Stimulated activated CD4-positive, alpha-beta T cell treated with anti-CD3 and anti-CD28 coated beads, Interleukin-12 subunit alpha, Interleukin-12 subunit beta, amount 100 ng/mL, for 48 hours (primary cell): ENCODE results near the gene MFSD11.
A peak's percentile ranks its signal among the peaks of the same experiment; 100 is the strongest.
"Not testable (repeated sequence)": the region's sequence is repeated elsewhere in the genome, so short reads cannot be mapped to it uniquely, and the experiment has no call there.

Experiments used
- DNase-seq, 3 donors: peaks; one replicate each; pipeline ENCODE4 v3.0.0-alpha.2; 2020; ENCODE audit warnings: low read depth in 2 of 3, low spot score in 1 of 3

Gene MFSD11

GRCh38 chr17:76726231-76726775 lies 11.6 kb upstream of the MFSD11 start, which contains the start of gene JMJD6:
TSS of gene JMJD6 (minus strand) at chr17:76726606. CDS start at chr17:76726475, 131 bp downstream.
- peak; percentile 90 to 94 (median 93) for DNase-seq

DNA sequence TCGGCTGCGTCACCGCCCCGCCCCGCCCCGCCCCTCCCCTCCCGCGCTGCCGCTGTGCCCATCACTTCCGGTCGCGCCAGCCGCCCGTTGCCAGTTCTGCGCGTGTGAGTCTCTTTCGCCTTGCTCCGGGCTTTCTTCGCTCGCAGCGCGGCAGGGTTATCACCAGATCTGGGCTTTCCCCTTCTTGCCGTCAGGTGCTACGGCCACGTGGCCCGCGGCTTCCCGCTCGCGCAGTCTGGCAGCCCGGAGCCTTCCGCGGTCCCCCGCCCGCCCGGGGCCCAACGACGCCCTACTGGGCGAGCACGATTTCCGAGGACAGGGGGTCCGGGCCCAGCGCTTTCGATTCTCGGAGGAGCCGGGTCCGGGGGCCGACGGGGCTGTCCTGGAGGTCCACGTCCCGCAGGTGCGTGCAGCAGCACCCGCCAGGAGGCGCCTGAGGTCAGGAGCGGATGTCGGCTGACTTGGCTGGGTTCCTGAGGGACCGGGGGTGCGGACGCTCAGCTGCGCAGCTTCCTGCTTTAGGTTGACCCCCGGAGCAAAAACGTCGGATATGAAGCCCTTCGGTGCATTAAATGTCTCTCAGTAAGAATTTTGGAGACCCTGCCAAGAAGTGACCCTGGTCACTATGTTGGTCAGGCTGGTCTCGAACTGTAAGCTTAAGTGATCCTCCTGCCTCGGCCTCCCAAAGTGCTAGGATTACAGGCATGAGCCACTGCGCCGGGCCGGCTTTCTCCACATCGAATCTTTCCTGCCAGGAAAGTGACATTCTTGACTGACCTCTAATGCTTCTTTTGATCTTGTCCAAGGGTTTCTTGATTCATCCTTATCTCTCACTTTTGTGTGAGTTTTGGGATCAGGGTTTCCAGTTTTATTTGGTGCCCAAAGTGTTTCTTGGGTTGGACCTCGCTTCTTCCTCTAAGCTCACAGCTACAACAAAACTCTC lies 10.9 kb upstream of the MFSD11 start, which contains the start of gene METTL23:
METTL23 (plus strand) TSS at position 64 of the 943 bp plus-strand sequence. CDS start 2,872 bp downstream, outside the sequence.
- DNase-seq: peak; percentile 59 to 73 (median 67)

GRCh38 chr17:76727745-76728456 lies 10.0 kb upstream of the MFSD11 start:
- no peak for DNase-seq

GRCh38 chr17:76731800-76732733 lies 5.9 kb upstream of the MFSD11 start:
- not testable (repeated sequence) for DNase-seq

- no peak for DNase-seq
Measured at GRCh38 chr17:76732734-76733617, 4.9 kb upstream of the MFSD11 start.

GRCh38 chr17:76733618-76733957 lies 4.3 kb upstream of the MFSD11 start:
- no peak for DNase-seq

GRCh38 chr17:76734080-76734840 lies 3.7 kb upstream of the MFSD11 start:
- DNase-seq: no peak

- DNase-seq: no peak
Measured at GRCh38 chr17:76735006-76735405, 2.9 kb upstream of the MFSD11 start.

- no peak for DNase-seq
Measured at GRCh38 chr17:76735586-76736348, 2.2 kb upstream of the MFSD11 start.

DNA sequence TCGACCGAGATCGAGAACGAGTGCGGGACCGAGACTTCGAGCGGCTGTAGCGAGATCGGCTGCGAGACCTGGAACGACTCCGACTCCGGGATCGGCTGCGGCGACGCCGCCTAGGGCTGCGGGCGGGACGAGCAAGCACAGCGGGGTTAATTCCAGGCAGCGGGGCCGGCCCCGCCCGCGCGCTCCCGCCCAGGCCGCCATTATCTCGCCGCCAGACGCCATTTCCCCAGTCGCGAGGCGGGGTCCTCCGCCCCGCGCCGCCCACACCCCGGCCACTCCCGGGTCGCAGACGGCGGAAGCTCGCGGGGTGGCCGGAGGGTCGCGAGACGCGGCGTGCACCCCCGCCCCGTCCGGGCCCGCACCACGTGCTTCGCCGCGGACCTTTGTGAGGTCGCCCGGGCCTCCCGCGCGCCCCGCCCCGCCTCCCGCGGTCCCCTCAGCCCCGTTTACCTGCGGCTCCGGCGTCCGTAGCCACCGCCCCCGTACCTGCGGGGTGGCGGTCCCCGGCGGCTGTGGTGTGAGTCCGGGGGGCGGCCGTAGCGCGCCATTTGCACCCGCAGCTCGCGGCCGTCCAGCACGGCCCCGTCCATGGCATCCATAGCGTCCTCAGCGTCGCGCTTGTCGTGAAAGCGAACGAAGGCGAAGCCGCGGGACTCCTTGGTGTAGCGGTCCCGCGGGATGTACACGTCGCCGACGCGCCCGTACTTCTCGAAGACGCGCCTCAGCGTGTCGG lies 1.4 kb upstream of the MFSD11 start:
- DNase-seq: peak in 2 of 3 donors; percentile 47 to 50

- peak; percentile 95 to 98 (median 97) for DNase-seq
Measured at GRCh38 chr17:76737082-76737675, 740 bp upstream of the MFSD11 start, which contains the start of gene SRSF2. TSS of gene SRSF2 (minus strand) at chr17:76737331. CDS start at chr17:76737160, 171 bp downstream.

DNA sequence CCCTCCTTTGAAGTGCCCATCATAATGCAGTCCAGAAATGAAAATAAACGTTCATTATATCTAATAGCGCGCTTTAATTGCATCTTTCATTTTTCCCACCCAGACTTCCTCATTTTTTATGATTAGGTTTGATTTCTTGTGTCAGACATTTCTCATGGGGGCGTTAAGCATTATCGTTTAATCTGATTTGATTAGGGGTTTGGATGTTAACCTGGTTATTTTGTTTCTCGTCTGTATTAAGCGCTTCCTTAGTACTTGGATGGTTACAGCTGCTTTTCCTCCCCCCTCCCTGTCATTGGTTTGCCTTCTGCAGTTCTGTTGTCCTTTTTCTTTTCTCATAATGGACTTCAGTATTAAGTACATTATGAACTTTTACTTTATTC lies 540 bp downstream of the MFSD11 start:
- no peak for DNase-seq

- not testable (repeated sequence) for DNase-seq
Measured at GRCh38 chr17:76739568-76740115, 1.7 kb downstream of the MFSD11 start.

DNA sequence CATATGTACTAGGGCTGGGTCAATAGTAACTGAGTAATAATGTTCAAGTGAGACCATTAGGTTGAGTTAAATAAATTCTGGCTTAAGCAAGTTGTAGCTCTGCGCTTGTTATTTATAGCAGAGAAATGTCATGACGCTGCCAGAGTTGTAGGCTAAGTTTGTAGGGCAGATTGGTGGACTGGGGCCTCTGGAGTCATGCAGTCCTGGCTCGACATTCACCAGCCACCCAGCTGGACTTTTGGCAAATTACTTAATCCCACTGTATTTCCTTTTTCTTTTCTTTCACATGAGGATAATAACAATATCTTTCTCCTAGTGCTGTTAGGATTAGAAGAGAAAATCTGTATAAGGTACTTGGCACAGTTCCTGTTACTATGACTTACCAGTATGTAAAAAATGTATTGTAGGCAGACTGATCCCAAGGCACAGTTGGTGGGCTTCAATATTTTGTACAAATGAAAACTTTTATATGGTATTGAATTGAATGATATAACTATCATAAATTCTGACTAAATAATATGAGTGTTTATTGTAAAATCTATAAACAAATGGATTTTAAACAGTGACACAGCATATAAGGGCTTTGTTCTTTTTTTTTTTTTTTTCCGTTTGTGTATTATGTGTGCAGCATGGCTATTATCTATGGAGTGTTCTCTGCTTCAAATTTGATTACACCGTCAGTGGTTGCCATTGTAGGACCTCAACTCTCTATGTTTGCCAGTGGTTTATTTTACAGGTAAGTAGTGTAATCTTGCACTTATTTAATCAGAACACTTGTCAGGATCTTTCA lies 2.6 kb downstream of the MFSD11 start:
- DNase-seq: no peak

DNA sequence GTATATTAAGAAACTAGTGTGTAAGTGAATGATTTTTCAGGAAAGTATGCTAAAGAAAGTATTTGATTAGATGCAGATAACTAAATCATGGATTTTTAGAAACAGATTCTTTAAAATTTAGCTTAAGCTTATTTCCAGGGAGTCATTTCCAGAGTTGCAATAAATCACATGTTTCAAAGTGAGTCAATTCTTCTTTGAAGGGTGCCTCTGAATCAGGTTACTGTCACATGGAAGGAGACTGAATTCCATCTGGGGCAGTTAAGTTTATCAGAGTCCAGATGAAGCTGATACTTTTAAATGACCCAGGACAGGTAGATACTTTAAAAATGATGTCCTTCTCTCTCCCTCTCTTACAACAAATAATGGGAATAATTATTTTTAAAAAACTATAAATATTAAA lies 5.0 kb downstream of the MFSD11 start:
- DNase-seq: no peak

DNA sequence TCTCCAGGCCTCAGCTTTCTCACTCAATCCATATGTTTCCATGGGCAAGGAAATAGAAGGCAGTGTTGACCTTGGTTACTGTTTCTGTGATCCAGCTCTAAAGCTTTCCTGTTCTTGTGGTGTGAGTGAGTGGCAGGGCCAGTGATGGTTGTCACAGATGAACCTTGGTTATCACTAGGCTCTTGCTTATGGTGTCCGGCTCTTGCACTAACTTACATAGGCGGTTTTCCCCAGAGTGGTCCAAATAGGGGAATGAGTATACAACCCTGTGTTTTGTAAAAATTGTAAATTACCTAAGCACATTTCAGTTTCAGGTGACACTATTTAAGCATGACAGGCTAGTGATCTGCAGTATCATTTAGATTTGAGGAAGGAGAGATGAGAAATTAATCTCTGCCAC lies 6.8 kb downstream of the MFSD11 start:
- DNase-seq: no peak
